Measurements from ENCODE around the gene HOXC11.

HOXC11 gene

GRCh38 chr12:53985994-53986685 lies 13.2 kb downstream of the HOXC11 start:
- TF ChIP-seq CTCF (IDR thresholded peaks at IDR 0.05; ENCODE audit: extremely low read depth, missing control alignments): no peak
- no peak for DNase-seq (ENCODE audit: low spot score)

- no peak for TF ChIP-seq CTCF (IDR thresholded peaks at IDR 0.05; ENCODE audit: extremely low read depth, missing control alignments)
- no peak for DNase-seq (ENCODE audit: low spot score)
Measured at GRCh38 chr12:53986686-53987483, 14.0 kb downstream of the HOXC11 start.

- no peak for TF ChIP-seq CTCF (IDR thresholded peaks at IDR 0.05; ENCODE audit: extremely low read depth, missing control alignments)
- DNase-seq (ENCODE audit: low spot score): no peak
Measured at GRCh38 chr12:53987787-53988230, 14.9 kb downstream of the HOXC11 start.

GRCh38 chr12:53988541-53989226 lies 15.8 kb downstream of the HOXC11 start:
- no peak for TF ChIP-seq CTCF (IDR thresholded peaks at IDR 0.05; ENCODE audit: extremely low read depth, missing control alignments)
- DNase-seq (ENCODE audit: low spot score): no peak

GRCh38 chr12:53989227-53990113 lies 16.5 kb downstream of the HOXC11 start:
- peak; percentile 54 for TF ChIP-seq CTCF (IDR thresholded peaks at IDR 0.05; ENCODE audit: extremely low read depth, missing control alignments)
- peak; percentile 80 for DNase-seq (ENCODE audit: low spot score)

- no peak for DNase-seq (ENCODE audit: low spot score)
- no peak for TF ChIP-seq CTCF (IDR thresholded peaks at IDR 0.05; ENCODE audit: extremely low read depth, missing control alignments)
Measured at GRCh38 chr12:53990311-53991076, 17.6 kb downstream of the HOXC11 start.
